ENCODE data around the gene NUDT2.
"Not testable (repeated sequence)": the region's sequence is repeated elsewhere in the genome, so short reads cannot be mapped to it uniquely, and the experiment has no call there.

NUDT2 gene

GRCh38 chr9:34335376-34335775, 6.0 kb downstream of the NUDT2 start:
- peaks cover 37% of the 10 kb centered on the region for H3K79me2 ChIP-seq (ENCODE audit: control insufficient read depth, insufficient read depth, low read length, unreplicated experiment)
- no peaks in the 10 kb centered on the region for H3K27me3 ChIP-seq (ENCODE audit: insufficient read depth, low read length)
- peaks cover 8% of the 10 kb centered on the region; the same call in 1 of the 2 replicates for H3K36me3 ChIP-seq (ENCODE audit: insufficient read depth, low read length)
- no peak overlapping the region for H3K4me3 ChIP-seq (ENCODE audit: low read depth, low read length)
- no peak overlapping the region for H2AFZ ChIP-seq (ENCODE audit: low read length, unreplicated experiment)
- H3K27ac ChIP-seq (ENCODE audit: low read depth, low read length) = no peak overlapping the region
- peaks cover 5% of the 10 kb centered on the region for H3K4me1 ChIP-seq (ENCODE audit: control insufficient read depth, insufficient read depth, low read length, unreplicated experiment)

DNA sequence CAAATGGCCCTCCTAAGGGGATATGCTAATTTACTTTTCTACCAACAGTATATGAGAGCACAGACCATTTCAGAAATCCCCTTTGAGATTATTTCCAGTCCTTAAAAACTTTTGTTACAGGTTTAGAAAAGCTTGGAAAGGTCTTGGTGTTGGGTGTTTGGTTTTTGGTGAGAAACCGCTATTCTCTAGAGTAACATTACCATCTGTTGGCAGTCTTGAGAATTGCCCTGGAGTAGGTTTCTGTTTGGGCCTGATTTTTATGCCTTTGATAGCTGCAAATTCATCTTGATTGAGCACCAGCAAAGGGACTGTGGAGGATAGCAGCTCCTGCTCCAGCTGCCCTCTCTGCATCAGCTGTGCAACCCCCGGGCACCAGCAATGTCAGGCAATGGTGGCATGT, 8.0 kb downstream of the NUDT2 start:
- Histone ChIP-seq H3K79me2 (ENCODE audit: control insufficient read depth, insufficient read depth, low read length, unreplicated experiment) (peaks cover 29% of the 10 kb centered on the region), H2AFZ (ENCODE audit: low read length, unreplicated experiment) (no peak overlapping the region), H3K36me3 (ENCODE audit: insufficient read depth, low read length) (peaks cover 10% of the 10 kb centered on the region; the same call in 1 of the 2 replicates), H3K4me1 (ENCODE audit: control insufficient read depth, insufficient read depth, low read length, unreplicated experiment) (peaks cover 5% of the 10 kb centered on the region), H3K27me3 (ENCODE audit: insufficient read depth, low read length) (no peaks in the 10 kb centered on the region), H3K27ac (ENCODE audit: low read depth, low read length) (no peak overlapping the region), H3K4me3 (ENCODE audit: low read depth, low read length) (no peak overlapping the region)

DNA sequence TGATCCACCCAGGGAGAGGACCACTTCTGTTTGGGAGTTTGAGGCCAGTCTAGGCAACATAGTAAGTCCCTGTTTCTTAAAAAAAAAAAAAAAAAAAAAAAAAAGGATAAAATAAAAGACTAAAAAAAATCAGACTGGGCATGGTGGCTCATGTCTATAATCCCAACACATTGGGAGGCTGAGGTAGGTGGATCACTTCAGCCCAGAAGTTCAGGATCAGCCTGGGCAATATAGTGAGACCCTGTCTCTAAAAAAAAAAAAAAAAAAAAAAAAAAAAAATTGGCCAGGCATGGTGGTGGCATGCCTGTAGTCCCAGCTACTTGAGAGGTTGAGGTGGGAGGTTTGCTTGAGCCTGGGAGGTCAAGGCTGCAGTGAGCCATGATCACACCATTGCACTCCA, 8.7 kb downstream of the NUDT2 start:
- H3K4me3 ChIP-seq (ENCODE audit: low read depth, low read length); H3K27ac ChIP-seq (ENCODE audit: low read depth, low read length); H3K27me3 ChIP-seq (ENCODE audit: insufficient read depth, low read length); H2AFZ ChIP-seq (ENCODE audit: low read length, unreplicated experiment); H3K4me1 ChIP-seq (ENCODE audit: control insufficient read depth, insufficient read depth, low read length, unreplicated experiment): not testable (repeated sequence)
- H3K36me3 ChIP-seq (ENCODE audit: insufficient read depth, low read length) = peaks cover 11% of the 10 kb centered on the region; the same call in 1 of the 2 replicates
- H3K79me2 ChIP-seq (ENCODE audit: control insufficient read depth, insufficient read depth, low read length, unreplicated experiment) = peaks cover 22% of the 10 kb centered on the region

DNA sequence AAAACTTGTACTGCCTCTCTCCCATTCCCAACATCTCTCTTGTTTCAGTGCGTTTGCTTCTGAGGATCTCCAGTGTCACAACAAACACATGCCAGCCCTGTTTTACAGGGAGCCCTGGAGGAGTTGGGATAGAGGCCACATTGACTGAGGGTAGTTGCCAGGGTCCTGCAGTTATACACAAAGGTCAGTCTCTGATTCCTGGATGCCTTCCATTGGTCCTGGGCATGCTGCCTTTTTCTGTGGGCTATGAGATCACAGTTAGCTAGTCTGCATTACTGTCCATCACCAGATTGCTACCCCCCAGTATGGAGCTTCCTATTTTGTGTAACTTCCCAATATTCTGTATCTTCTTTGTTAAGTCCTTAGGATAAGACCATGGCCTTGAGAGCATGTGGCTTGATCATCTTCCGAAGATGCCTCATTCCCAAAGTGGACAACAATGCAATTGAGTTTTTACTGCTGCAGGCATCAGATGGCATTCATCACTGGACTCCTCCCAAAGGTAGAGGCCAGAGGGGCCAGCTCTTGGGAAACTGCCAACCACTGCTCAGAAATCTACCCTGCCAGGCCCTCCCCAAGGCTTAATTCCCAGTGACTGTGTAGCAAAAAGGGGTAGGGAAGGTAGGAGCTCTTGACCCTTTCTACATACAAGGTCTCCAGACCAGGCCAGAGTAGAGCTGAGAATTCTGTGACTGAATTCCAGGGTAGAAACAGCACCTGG, 9.5 kb downstream of the NUDT2 start:
- H2AFZ ChIP-seq (ENCODE audit: low read length, unreplicated experiment) = no peak overlapping the region
- no peak overlapping the region for H3K4me3 ChIP-seq (ENCODE audit: low read depth, low read length)
- H3K79me2 ChIP-seq (ENCODE audit: control insufficient read depth, insufficient read depth, low read length, unreplicated experiment) = peaks cover 16% of the 10 kb centered on the region
- no peak overlapping the region for H3K27ac ChIP-seq (ENCODE audit: low read depth, low read length)
- H3K4me1 ChIP-seq (ENCODE audit: control insufficient read depth, insufficient read depth, low read length, unreplicated experiment) = no peaks in the 10 kb centered on the region
- H3K36me3 ChIP-seq (ENCODE audit: insufficient read depth, low read length) = peaks cover 11% of the 10 kb centered on the region; the same call in 1 of the 2 replicates
- H3K27me3 ChIP-seq (ENCODE audit: insufficient read depth, low read length) = no peaks in the 10 kb centered on the region

DNA sequence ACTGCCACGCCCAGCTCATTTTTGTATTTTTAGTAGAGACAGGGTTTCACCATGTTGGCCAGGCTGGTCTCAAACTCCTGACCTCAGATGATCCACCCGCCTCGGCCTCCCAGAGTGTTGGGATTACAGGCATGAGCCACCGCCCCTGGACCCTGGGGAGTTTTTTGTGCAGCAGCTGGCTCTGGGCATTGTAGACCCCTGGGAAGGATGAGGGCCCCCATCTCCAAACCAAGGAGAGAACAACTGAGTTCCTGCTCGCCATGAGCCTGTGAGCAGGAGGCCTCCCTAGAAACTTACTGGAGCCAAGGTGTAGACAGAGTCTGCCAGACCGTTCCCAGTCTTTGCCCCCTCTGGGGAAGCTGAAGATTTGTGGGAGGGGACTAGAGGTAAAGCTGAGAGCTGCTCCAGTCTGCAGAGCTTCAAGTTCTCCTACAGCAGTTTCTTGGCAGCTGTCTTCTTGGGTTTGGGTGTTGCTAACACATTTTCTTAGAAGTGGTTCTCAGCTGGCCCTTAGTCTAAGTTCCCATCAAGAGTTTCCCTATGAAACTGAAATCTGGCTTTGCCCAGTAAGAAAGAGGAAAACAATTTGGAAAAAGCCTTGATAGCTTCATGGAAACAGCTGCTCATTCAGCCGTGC, 12.4 kb downstream of the NUDT2 start:
- Histone ChIP-seq H3K4me1 (ENCODE audit: control insufficient read depth, insufficient read depth, low read length, unreplicated experiment) (no peaks in the 10 kb centered on the region), H3K4me3 (ENCODE audit: low read depth, low read length) (no peak overlapping the region), H3K27ac (ENCODE audit: low read depth, low read length) (no peak overlapping the region), H3K27me3 (ENCODE audit: insufficient read depth, low read length) (no peaks in the 10 kb centered on the region), H3K36me3 (ENCODE audit: insufficient read depth, low read length) (peaks cover 11% of the 10 kb centered on the region; the same call in 1 of the 2 replicates), H2AFZ (ENCODE audit: low read length, unreplicated experiment) (no peak overlapping the region), H3K79me2 (ENCODE audit: control insufficient read depth, insufficient read depth, low read length, unreplicated experiment) (no peaks in the 10 kb centered on the region)

DNA sequence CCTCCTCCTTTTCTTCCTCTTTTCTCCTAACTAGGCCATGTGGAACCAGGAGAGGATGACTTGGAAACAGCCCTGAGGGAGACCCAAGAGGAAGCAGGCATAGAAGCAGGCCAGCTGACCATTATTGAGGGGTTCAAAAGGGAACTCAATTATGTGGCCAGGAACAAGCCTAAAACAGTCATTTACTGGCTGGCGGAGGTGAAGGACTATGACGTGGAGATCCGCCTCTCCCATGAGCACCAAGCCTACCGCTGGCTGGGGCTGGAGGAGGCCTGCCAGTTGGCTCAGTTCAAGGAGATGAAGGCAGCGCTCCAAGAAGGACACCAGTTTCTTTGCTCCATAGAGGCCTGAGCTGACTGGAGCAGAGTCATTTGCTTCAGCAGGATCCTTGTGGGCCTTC, 13.7 kb downstream of the NUDT2 start:
- H3K4me3 ChIP-seq (ENCODE audit: low read depth, low read length) = no peak overlapping the region
- no peaks in the 10 kb centered on the region for H3K4me1 ChIP-seq (ENCODE audit: control insufficient read depth, insufficient read depth, low read length, unreplicated experiment)
- H3K27me3 ChIP-seq (ENCODE audit: insufficient read depth, low read length) = no peaks in the 10 kb centered on the region
- H2AFZ ChIP-seq (ENCODE audit: low read length, unreplicated experiment) = no peak overlapping the region
- peaks cover 8% of the 10 kb centered on the region; the same call in 1 of the 2 replicates for H3K36me3 ChIP-seq (ENCODE audit: insufficient read depth, low read length)
- no peaks in the 10 kb centered on the region for H3K79me2 ChIP-seq (ENCODE audit: control insufficient read depth, insufficient read depth, low read length, unreplicated experiment)
- no peak overlapping the region for H3K27ac ChIP-seq (ENCODE audit: low read depth, low read length)

DNA sequence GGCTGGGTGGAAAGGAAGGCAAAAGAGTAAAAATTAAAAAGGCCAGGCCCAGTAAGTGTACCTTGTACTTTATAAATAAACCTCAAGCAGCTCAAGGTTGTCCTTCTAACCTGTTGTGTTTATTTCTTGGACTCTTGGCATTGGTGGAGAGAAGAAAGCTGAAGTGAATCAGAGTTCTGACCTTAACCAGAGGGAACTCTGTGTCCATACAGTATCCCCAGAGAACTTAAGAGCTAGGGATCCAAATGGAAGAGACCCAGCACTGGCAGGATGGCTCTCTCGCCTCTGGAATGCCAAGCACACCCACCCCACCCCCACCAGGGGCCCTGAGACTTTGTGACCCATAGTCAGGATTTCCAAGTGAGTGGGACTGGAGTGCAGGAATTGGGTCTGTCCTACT, 14.2 kb downstream of the NUDT2 start:
- Histone ChIP-seq H3K4me1 (ENCODE audit: control insufficient read depth, insufficient read depth, low read length, unreplicated experiment) (no peaks in the 10 kb centered on the region), H3K27me3 (ENCODE audit: insufficient read depth, low read length) (no peaks in the 10 kb centered on the region), H2AFZ (ENCODE audit: low read length, unreplicated experiment) (no peak overlapping the region), H3K27ac (ENCODE audit: low read depth, low read length) (no peak overlapping the region), H3K79me2 (ENCODE audit: control insufficient read depth, insufficient read depth, low read length, unreplicated experiment) (no peaks in the 10 kb centered on the region), H3K36me3 (ENCODE audit: insufficient read depth, low read length) (peaks cover 6% of the 10 kb centered on the region; the same call in 1 of the 2 replicates), H3K4me3 (ENCODE audit: low read depth, low read length) (no peak overlapping the region)

DNA sequence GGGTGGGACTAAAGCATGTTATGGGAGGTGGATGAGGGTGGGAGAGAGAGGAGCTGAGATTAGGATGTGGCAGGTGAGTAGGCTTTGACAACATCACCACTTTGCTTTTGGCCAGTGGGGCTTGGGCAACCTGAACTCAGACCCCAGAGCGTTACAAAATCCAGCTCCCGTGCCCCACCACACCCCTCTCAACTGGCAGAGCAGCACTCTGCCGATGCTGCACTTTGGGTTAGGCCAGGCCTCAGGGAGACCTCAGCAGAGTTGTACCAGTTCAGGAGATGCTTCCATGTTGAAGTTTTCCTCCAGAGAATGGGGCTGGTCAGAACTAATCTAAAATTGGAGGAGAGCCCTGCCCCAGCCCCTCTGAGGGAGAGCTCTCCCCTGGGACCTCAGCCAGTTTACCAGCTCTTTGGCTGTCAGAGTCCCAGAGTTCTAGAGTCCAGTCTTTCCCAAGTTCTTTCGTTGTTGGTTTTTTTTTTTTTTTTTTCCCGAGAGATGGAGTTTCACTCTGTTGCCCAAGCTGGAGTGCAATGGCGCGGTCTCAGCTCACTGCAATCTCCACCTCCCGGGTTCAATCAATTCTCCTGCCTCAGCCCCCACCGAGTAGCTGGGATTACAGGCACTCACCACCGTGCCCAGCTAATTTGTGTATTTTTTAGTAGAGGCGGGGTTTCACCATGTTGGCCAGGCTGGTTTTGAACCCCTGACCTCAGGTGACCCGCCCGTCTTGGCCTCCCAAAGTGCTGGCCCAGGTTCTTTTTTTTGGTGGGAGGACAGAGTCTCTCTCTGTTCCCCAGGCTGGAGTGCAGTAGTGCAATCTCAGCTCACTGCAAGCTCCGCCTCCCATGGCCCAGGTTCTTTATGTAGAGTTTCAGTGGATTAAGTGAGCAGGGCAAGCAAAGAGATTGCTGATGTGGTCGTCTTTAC, 17.8 kb downstream of the NUDT2 start:
- H2AFZ ChIP-seq (ENCODE audit: low read length, unreplicated experiment) = no peak overlapping the region

DNA sequence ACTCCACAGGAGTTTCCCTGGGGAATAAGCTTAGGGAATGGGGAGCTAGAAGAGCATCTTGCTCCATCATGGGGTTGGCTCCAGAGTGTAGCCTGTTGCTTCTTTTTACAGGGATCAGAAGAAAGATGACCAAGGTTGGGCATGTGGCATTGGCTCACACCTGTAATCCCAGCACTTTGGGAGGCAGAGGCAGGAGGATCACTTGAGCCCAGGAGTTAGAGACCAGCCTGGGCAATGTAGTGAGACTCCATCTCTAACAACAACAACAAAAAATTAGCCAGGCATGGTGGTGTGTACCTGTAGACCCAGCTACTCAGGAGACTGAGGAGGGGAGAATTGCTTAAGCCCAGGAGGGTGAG, 18.4 kb downstream of the NUDT2 start:
- H2AFZ ChIP-seq (ENCODE audit: low read length, unreplicated experiment) = no peak overlapping the region
- no peaks in the 10 kb centered on the region for H3K27me3 ChIP-seq (ENCODE audit: insufficient read depth, low read length)
- no peak overlapping the region for H3K27ac ChIP-seq (ENCODE audit: low read depth, low read length)
- no peak overlapping the region for H3K4me3 ChIP-seq (ENCODE audit: low read depth, low read length)
- no peaks in the 10 kb centered on the region for H3K79me2 ChIP-seq (ENCODE audit: control insufficient read depth, insufficient read depth, low read length, unreplicated experiment)
- no peaks in the 10 kb centered on the region for H3K4me1 ChIP-seq (ENCODE audit: control insufficient read depth, insufficient read depth, low read length, unreplicated experiment)
- H3K36me3 ChIP-seq (ENCODE audit: insufficient read depth, low read length) = no peaks in the 10 kb centered on the region

More for the DNA sequence above, 17.8 kb downstream of the NUDT2 start:
- no peak overlapping the region for H3K27ac ChIP-seq (ENCODE audit: low read depth, low read length)
- no peaks in the 10 kb centered on the region for H3K79me2 ChIP-seq (ENCODE audit: control insufficient read depth, insufficient read depth, low read length, unreplicated experiment)
- no peaks in the 10 kb centered on the region for H3K27me3 ChIP-seq (ENCODE audit: insufficient read depth, low read length)
- H3K4me3 ChIP-seq (ENCODE audit: low read depth, low read length) = no peak overlapping the region
- H3K4me1 ChIP-seq (ENCODE audit: control insufficient read depth, insufficient read depth, low read length, unreplicated experiment) = no peaks in the 10 kb centered on the region
- H3K36me3 ChIP-seq (ENCODE audit: insufficient read depth, low read length) = peaks cover 3% of the 10 kb centered on the region; the same call in 1 of the 2 replicates

GRCh38 chr9:34349324-34349723, 20.0 kb downstream of the NUDT2 start:
- H3K27ac ChIP-seq (ENCODE audit: low read depth, low read length) = no peak overlapping the region

More at GRCh38 chr9:34349324-34349723, 20.0 kb downstream of the NUDT2 start:
- Histone ChIP-seq H3K4me1 (ENCODE audit: control insufficient read depth, insufficient read depth, low read length, unreplicated experiment) (no peaks in the 10 kb centered on the region), H3K27me3 (ENCODE audit: insufficient read depth, low read length) (no peaks in the 10 kb centered on the region), H3K79me2 (ENCODE audit: control insufficient read depth, insufficient read depth, low read length, unreplicated experiment) (no peaks in the 10 kb centered on the region), H3K36me3 (ENCODE audit: insufficient read depth, low read length) (no peaks in the 10 kb centered on the region), H3K4me3 (ENCODE audit: low read depth, low read length) (no peak overlapping the region), H2AFZ (ENCODE audit: low read length, unreplicated experiment) (no peak overlapping the region)
